UCSD-AML1 (cell line): ENCODE results near the gene AXDND1.

Source experiments
- DNase-seq: peaks from one replicate; lab custom pipeline; 2025; ENCODE audit not compliant: unreplicated experiment; lab: John Stamatoyannopoulos, UW

AXDND1 gene, protein sequence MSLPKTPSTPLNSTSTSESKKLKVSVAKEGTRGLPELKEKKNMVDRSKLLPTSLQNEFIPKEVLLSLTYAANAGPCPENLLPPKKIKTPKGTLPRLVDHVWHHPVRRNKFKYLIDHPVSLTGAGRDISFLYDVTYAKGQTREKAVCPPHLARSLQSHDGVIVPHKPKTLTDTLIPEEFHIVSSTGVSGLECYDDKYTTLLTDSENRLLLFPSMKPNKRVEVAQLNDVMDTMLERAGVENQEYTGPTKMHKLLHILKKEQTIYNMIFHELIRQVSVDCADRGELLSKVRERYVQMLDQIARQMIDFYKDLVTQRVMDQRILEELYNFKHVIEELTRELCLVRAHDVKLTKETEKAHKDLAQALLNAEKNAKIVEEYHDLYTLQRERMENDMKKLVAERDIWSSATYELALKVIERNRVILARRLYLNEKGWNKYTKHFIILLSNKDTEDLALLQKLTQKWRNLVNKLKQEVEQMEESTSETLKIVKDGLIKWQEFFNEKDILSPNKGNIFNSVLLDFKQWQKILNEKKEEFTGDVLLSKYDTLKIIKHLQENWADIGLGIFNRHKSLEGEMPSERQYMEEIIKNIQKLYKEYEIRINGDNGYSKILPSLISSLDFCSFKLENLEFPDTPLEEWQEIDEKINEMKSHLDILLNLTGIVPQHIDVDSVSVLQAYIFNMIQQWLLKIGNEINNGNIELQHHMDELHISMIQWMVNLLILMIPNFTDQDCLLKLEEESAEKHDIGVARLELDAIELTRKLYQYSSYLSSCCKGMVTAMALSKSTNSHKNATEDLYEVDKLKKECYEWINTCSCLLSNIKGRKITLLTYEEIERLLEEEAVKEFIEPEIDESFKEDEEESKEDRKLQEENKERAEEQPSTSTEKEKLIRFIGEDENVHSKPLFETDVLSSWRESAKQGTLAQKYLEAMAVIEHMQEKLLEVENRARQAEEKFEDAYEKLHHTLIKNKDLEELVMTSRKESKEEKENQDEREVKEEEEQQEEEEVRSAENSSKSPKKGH

DNA sequence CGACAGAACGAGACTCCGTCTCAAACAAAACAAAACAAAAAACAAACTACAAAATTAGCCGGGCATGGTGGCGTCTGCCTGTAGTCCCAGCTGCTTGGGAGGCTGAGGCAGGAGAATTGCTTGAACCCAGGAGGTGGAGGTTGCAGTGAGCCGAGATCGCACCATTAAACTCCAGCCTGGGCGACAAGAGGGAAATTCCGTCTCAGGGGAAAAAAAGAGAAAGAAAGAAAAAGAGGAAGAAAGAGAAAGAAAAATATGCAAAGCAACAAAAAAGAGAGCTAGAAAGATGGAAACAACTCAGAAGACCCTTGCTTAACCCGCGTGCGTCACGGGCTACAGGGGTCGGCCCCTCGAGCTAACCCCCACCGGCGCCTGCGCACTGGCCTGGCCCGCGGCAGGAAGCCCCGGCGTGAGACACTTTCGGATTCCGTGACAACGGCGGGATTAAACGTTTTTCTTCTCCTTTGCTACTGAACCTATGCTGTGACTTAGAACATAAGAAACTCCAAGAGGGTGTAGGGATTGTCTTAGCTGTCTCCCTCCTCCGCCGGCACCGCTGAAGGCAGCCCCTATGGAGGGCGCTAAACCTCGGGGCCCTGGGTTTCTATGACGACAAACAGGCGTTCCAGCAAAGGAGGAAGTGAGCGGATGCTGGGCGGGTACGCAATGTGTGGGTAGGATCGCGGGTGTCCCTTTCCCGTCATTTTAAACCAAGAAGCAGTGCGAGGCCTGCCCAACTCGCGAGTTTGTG lies at the start of gene AXDND1:
TSS of gene AXDND1 (plus strand) at position 630 of the 751 bp plus-strand sequence. CDS start 539 bp downstream, outside the sequence.
- peak; percentile 89 for DNase-seq

DNA sequence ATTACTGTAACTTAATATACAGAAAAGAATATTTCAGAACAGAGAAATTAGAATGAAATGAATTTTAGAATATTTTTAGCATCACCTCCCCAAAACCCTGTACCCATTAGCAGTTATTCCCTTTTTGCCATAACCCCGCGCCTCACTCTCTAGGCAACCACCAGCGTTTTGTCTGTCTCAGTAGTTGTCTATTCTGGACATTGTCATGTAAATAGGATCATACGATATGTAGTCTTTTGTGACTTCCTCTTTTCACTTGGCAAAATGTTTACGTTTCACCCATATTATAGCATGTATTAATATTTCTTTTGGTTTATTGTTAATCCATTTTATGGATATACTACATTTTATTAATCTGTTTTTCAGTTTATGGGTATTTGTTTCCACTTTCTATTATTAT lies 47.3 kb upstream of the AXDND1 start:
- no peak for DNase-seq

DNA sequence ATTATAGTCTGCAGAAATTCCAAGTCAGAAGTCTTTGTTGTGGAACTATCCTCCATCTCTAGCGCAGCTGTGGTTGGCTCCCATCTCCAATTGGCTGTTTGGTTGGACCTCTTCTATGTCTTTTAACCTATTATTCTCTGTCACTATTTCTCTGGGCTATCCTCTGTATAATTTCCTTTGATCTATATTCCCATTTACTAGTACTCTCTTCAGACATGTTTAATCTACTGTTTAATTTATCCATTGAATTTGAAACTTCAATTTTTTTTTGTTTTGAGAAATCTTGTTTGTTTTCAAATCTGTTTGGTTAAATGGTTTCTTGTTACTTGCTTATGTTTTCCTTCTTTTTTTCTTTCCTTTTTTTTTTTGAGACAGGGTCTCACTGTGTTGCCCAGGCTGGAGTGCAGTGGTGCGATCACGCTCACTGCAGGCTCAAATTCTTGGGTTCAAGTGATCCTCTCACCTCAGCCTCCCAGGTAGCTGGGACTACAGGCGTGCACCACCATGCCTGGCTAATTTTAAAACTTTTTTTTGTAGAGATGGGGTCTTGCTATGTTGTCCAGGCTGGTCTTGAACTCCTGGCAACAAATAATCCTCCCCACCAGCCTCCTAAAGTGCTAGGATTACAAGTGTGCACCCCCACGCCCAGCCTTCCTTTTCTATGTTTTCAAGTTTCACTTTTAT lies 44.1 kb upstream of the AXDND1 start:
- DNase-seq: no peak

DNA sequence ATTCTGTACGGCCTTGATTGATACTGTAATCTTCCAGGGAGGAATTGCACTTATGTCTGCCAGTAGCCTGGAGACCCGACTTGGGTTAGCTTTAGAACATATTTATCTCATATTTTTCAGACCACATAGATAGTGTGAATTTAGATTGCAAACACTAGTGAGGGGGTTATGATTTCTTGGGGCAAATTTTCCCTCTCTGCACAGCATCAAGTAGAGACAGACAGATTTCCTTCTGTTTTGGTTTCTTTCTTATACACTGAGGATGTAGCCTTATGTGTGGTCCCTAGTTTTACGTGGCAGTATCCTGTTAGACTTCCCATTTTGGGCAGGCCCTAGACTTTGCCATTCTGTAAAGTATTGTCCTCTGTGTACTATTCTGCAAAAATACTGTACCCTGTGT lies 43.2 kb upstream of the AXDND1 start:
- DNase-seq: no peak

DNA sequence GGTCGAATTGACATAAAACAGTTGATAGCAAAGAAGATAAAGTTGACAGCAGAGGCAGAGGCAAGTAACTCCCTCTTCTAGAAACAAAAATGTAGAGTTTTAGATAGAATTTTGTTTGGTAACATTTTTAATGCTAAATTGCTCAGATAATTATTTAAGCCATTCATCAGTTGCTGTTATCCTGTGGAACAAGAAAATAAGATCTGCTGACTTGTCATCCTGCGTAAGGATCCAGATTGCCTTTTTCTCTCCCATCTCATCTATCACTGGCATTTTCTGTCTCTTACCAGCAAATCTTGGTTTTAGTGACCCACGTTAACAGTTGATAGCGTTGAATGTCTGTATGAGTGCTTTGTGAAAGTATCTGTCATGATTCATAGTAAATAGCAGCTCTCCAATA lies 42.3 kb upstream of the AXDND1 start:
- DNase-seq: no peak

DNA sequence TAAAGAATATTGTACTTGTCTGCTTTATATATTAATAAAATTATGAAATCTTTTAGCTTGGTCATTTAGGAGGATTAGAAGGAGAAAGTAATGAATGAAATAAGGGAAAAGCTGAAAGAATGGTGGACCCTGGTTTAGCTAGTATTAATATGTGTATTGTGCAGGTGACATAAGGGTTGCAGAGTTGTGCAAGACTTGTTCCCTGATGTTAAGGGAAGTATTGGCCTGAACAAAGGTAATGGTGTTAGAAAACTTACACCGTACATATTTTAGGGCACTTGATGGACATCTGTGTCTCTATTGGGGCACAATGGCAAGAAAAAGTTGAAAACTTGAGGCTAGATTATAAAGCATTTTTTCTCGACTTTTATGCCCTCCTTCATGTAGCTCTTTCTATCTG lies 39.9 kb upstream of the AXDND1 start:
- no peak for DNase-seq

DNA sequence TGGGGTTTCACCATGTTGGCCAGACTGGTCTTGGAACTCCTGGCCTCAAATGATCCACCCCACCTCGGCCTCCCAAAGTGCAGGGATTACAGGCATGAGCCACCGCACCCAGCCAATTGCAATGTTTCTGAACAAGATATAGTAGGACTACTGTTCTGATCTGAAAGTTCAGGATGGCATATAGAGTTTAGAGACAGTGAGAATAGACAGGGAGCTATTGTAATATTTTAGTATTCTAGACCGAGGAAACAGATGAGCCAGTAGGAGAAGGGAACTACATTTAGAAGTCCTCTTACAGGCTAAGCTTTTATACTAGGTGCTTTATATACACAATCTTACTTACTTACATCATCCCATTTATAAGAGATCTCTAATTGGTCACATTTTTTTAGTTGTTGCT lies 39.0 kb upstream of the AXDND1 start:
- DNase-seq: no peak

DNA sequence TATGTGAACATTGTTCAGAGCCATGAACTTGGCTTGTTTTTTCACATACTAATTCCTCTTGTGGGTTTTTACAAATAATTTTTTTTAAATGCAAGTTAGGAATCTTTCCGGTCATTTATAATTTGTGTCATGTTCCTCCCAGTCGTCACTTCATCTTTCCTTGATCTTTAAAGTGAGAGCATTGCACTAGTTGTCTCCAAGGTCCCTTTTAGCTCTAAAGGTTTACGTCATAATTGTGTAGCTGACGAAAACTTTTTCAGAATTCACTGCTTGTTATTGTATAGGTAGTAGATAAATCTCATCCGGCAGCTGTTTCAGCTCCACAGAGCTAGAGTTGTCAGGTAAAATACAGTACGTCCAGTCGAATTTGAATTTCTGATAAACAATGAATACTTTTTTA lies 38.6 kb upstream of the AXDND1 start:
- no peak for DNase-seq

DNA sequence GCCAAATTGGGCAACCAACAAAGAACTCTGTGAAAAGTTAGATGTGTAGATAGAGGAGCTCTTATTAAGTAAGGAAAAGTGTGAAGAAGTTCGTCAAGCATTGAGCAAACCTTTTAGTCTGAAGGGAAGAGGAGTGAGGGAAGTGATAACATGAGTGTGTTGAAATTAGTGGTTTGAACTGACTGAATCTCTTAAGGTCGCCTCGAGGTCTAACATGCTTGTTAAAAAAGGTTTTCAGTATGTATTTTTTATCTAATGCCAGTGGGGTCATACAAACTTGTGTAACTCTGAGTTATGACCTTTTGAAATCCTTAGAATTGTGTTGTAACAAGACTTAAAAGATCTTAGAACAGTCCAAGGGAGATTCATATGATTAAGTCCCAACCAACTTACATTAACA lies 38.1 kb upstream of the AXDND1 start:
- no peak for DNase-seq

DNA sequence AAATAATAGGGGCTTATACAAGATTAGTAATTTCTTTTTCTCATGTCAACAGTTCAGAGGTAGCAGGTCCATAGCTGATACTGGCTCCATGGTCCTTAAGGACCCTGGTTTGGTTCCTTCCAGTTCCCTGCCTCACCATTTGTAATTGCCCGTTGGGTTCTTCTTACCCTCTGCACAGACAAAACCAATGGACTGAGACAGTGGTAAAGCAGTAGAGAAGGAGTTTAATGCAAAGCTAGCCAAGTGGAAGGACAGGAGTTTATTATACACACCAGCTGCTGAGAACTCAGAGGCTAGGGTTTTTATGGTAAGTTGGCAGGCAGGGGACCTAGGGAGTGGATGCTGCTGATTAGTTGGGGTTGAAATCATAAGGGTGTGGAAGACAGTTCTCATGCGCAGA lies 35.9 kb upstream of the AXDND1 start:
- DNase-seq: no peak

DNA sequence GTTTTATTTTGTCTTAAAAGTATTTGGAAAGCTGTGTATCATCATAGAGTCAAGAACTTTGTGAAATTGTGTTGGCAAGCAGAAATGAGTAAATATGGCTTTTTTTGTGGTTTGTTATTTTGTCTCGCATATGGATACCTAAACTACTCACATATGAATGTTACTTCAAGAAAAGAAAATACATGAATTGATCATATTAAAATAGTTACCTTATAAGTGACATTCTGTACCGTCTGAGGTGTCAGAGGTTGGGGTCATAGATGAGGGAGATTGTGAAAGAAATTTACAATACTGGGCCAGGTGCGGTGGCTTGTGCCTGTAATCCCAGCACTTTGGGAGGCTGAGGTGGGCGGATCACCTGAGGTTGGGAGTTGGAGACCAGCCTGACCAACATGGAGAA lies 31.3 kb upstream of the AXDND1 start:
- DNase-seq: no peak

DNA sequence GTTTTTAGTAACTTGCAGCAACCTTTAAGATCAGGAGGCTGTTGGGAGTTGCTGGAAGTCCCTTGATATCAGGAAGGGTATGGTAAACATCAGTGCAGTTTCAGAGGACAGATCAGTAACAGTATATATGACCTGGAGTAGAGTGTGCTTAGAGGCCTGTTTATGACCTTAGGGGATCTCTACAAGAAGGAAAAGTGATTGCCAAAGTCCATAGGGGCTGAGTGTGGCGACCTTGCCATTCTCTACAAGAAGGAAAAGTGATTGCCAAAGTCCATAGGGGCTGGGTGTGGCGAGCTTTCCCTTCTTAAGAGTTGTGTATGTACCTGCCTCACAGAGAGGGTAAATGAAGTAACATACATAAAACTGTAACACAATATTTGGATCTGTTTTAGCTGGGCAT lies 28.5 kb upstream of the AXDND1 start:
- no peak for DNase-seq

DNA sequence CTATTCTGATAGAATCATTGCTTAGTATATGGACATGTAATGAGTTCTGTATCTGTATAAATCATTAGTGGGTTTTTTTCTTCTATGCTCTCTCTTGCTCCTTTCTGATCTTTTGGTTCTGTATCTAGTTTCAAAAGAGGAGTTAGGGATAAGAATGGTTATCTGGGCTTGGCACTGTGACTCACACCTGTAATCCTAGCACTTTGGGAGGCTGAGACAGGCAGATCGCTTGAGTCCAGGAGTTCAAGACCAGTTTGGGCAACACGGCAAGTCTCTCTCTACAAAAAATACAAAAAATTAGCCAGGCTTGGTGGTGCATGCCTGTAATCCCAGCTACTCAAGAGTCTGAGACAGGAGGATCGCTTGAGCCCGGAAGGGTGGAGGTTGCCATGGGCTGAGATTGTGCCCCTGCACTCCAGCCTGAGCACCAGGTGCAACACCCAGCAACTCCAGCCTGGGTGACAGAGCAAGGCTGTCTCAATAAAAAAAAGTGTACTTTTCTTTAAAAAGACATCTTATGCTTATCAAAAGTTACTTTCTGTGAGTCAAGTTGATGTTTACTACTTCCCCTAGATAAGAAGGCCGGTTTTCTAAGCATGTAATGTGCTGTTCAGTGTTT lies 27.7 kb upstream of the AXDND1 start:
- no peak for DNase-seq

DNA sequence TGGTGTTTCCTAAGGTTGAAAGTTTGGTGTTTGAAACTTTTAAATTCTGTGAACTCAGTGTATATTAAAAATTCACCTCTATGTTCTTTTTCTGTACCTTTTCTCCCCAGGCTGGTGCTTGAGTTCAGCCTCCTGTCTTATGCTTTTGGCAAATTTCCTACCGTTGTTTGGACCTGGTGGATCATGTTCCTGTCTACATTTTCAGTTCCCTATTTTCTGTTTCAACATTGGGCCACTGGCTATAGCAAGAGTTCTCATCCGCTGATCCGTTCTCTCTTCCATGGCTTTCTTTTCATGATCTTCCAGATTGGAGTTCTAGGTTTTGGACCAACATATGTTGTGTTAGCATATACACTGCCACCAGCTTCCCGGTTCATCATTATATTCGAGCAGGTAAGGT lies 24.9 kb upstream of the AXDND1 start:
- no peak for DNase-seq

DNA sequence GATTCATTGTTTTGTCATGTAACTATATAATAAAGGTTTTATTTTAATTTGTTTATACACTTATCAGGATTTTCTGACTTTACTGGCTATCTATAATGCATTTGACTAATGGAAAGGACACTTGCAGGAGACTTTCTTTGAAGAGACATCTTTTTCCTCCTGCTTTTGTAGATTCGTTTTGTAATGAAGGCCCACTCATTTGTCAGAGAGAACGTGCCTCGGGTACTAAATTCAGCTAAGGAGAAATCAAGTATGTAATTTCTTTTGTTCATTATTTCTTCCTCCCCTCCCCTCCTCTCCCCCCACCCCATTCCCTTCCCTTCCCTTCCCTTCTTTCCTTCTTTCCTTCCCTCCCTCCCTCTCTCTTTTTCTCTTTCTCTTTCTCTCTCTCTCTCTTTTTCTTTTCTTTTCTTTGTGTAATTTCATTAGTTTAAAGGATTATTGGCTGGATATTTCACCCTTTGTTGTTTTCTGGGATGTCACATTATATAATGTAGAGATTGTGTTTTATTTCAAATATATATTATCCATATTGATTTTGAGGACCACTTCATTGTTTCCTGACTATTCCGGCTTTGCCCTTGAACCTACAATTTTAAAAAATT lies 23.7 kb upstream of the AXDND1 start:
- DNase-seq: no peak

DNA sequence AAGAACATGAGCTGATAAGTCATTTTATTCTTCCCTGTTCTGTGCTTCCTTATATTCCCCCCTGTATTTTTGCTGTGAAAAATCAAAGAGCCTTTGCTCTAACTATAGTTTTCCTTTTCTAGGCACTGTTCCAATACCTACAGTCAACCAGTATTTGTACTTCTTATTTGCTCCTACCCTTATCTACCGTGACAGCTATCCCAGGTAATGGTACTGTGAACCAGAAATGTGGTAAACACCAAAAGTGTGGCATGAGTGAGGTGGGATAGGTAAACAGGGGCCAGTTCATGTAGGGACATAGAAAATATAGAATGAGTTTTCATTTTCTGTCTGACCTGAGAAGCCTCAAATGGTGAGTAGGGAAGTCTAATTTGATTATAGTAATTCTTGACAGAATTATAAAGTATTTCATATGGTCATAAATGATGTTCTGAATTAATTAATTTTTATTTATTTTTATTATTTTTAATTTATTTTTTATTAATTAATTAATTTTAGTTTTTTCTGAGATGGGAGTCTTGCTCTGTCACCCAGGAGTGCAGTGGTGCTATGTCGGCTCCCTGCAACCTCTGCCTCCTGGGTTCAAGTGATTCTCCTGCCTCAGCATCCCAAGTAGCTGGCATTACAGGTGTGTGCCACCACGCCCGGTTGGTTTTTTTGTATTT lies 22.9 kb upstream of the AXDND1 start:
- no peak for DNase-seq

DNA sequence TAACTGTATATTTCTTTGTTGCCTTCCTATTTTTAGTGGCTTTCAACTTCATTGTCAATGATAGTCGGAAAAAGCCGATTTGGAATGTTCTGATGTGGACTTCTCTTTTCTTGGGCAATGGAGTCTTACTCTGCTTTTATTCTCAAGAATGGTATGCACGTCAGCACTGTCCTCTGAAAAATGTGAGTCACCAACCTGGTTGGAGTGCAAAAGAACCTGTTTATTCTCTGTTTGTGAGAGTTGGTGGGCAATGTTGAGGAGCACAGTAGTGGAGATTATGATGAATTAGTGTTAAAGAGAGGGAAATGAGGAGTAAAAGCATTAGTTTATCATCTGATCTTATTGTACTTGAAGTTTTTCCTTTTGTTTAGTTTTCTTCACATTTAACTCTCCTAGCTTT lies 14.5 kb upstream of the AXDND1 start:
- DNase-seq: no peak

DNA sequence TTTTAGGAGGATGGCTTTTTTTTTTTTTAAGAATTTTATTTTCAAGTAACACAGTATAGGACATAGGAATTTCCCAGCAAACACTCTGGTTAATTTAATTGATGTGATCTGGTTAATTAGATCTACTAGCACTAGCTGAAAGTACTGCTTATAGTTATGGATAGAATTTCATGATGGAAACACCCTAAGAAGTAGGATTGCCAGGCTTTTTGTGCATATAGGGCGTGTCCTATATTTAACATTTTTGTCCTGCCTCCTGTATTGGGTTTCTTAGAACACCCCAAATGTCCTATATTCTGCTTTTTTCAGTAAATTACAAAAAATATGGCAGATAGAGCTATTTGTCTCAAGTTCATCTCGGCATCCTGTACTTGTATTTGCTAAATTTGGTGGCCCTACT lies 13.5 kb upstream of the AXDND1 start:
- DNase-seq: no peak

DNA sequence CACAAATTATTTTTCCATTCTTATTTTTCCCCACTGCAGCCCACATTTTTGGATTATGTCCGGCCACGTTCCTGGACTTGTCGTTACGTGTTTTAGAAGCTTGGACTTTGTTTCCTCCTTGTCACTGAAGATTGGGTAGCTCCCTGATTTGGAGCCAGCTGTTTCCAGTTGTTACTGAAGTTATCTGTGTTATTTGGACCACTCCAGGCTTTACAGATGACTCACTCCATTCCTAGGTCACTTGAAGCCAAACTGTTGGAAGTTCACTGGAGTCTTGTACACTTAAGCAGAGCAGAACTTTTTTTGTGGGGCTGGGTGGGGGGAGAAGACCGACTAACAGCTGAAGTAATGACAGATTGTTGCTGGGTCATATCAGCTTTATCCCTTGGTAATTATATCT lies 12.2 kb upstream of the AXDND1 start:
- no peak for DNase-seq
